ENCODE data around the gene MLLT3. TPM values are rescaled to one million over a fixed set of nuclear protein-coding genes. Genes with fewer than 3 reads are reported as not detected.

MLLT3 gene
- polyA plus RNA-seq, 1 experiment = 32.5 TPM

DNA sequence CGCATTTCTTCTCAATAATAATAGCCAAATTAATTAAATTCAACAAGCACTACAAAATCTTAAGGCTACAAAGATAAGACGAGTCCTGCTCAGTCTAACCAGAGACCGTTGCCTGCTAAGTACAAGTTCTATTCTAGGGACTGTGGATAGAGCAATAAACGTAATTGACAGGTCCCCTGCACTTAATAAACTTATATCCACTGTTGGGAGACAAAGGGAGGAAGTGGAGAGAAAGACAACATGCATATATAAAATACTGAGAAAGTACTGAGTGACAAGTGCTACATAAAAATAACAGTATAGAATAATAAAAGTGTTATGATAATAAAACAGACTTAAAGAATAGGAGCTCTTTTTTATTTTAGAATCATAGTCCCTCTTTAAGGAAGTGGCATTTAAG, 158.1 kb downstream of the MLLT3 start:
- ChIA-PET CTCF (interaction anchor here (0.6 kb wide), 1 partner anchor 589 kb away, joined by 6 read pairs; no protein-coding TSS in a partner anchor), POLR2A (interaction anchor here (0.6 kb wide), 1 partner anchor 16 kb away, joined by 3 read pairs; no protein-coding TSS in a partner anchor)
- no peak overlapping the region for H3K27ac ChIP-seq (ENCODE audit: low read depth, low read length)
- H3K9me3 ChIP-seq (ENCODE audit: control insufficient read depth, insufficient read depth, low read length) = no peaks in the 10 kb centered on the region
- H3K4me3 ChIP-seq (ENCODE audit: low read depth, low read length) = no peak overlapping the region
- no peak for DNase-seq (ENCODE audit: low read depth, low spot score)
- no peak for TF ChIP-seq CTCF (IDR thresholded peaks at IDR 0.05; ENCODE audit: low read depth, low read length)
- H3K27me3 ChIP-seq (ENCODE audit: control insufficient read depth, insufficient read depth, low read length) = no peaks in the 10 kb centered on the region

GRCh38 chr9:20463823-20464222, 158.5 kb downstream of the MLLT3 start:
- no peak for TF ChIP-seq CTCF (IDR thresholded peaks at IDR 0.05; ENCODE audit: low read depth, low read length)
- POLR2A ChIA-PET = no interaction called here
- Histone ChIP-seq H3K27ac (ENCODE audit: low read depth, low read length) (no peak overlapping the region), H3K4me3 (ENCODE audit: low read depth, low read length) (no peak overlapping the region), H3K9me3 (ENCODE audit: control insufficient read depth, insufficient read depth, low read length) (no peaks in the 10 kb centered on the region), H3K27me3 (ENCODE audit: control insufficient read depth, insufficient read depth, low read length) (no peaks in the 10 kb centered on the region)
- CTCF ChIA-PET = no interaction called here
- no peak for DNase-seq (ENCODE audit: low read depth, low spot score)

- Histone ChIP-seq H3K9me3 (ENCODE audit: control insufficient read depth, insufficient read depth, low read length) (no peaks in the 10 kb centered on the region), H3K27me3 (ENCODE audit: control insufficient read depth, insufficient read depth, low read length) (no peaks in the 10 kb centered on the region), H3K4me3 (ENCODE audit: low read depth, low read length) (no peak overlapping the region), H3K27ac (ENCODE audit: low read depth, low read length) (no peak overlapping the region)
- ChIA-PET CTCF (no interaction called here), POLR2A (no interaction called here)
- no peak for DNase-seq (ENCODE audit: low read depth, low spot score)
- TF ChIP-seq CTCF (IDR thresholded peaks at IDR 0.05; ENCODE audit: low read depth, low read length) = no peak
Measured at GRCh38 chr9:20462410-20462809, 159.9 kb downstream of the MLLT3 start.

DNA sequence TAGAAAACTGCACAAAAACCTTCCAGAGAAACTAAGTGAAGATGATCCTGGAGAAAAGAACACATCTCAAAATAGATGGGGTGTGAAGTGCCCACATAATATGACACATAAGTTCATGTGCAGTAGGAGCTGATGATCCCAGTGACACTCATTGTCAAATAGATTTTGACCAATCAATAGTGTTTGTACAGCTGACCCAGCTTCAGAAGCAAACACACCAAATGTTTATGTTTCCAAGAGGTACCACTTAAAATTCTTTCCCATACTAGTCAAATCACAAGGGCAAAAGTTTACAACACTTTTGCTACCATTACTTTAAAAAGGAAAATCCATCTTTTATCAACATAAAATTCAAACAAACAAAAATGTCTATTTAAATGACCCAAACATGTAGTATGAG, 175.0 kb downstream of the MLLT3 start:
- no peaks in the 10 kb centered on the region for H3K27me3 ChIP-seq (ENCODE audit: control insufficient read depth, insufficient read depth, low read length)
- DNase-seq (ENCODE audit: low read depth, low spot score) = no peak
- ChIA-PET POLR2A (no interaction called here), CTCF (interaction anchor here (1.0 kb wide), 1 partner anchor 25 kb away, joined by 3 read pairs; no protein-coding TSS in a partner anchor)
- no peaks in the 10 kb centered on the region for H3K9me3 ChIP-seq (ENCODE audit: control insufficient read depth, insufficient read depth, low read length)
- no peak for TF ChIP-seq CTCF (IDR thresholded peaks at IDR 0.05; ENCODE audit: low read depth, low read length)
- no peak overlapping the region for H3K4me3 ChIP-seq (ENCODE audit: low read depth, low read length)
- no peak overlapping the region for H3K27ac ChIP-seq (ENCODE audit: low read depth, low read length)

GRCh38 chr9:20446248-20446647, 176.1 kb downstream of the MLLT3 start:
- ChIA-PET CTCF (no interaction called here), POLR2A (no interaction called here)
- no peaks in the 10 kb centered on the region for H3K9me3 ChIP-seq (ENCODE audit: control insufficient read depth, insufficient read depth, low read length)
- no peak for DNase-seq (ENCODE audit: low read depth, low spot score)
- H3K27me3 ChIP-seq (ENCODE audit: control insufficient read depth, insufficient read depth, low read length) = no peaks in the 10 kb centered on the region
- H3K27ac ChIP-seq (ENCODE audit: low read depth, low read length) = no peak overlapping the region
- TF ChIP-seq CTCF (IDR thresholded peaks at IDR 0.05; ENCODE audit: low read depth, low read length) = no peak
- H3K4me3 ChIP-seq (ENCODE audit: low read depth, low read length) = no peak overlapping the region

Measured in AG04450 (cell line).